Ovary (tissue), 3 donors: ENCODE results near the gene MDFI.
"Not testable (repeated sequence)": the region's sequence is repeated elsewhere in the genome, so short reads cannot be mapped to it uniquely, and the experiment has no call there.

ENCODE experiments used
- POLR2A ChIP-seq: fragments of 450-650 bp; IDR thresholded peaks from one replicate; pipeline ENCODE4 v1.6.1; 2017; ENCODE audit warnings: antibody characterized with exemption, mild to moderate bottlenecking, moderate library complexity
- TF ChIP-seq, protein P1 (sequence below), 3 donors: fragments of 450-650 bp in 2 of 3; fragments of 200-600 bp in 1 of 3; IDR thresholded peaks; one replicate each; pipeline versions ENCODE4 v1.5.1 to v1.8.0; 2016 to 2022; ENCODE audit warnings: antibody characterized with exemption in 3 of 3, mild to moderate bottlenecking in 1 of 3
- donor health status: DM: no; HTN: no; CAD: no.

GRCh38 chr6:41619193-41619592 lies 19.1 kb upstream of the MDFI start:
- TF ChIP-seq, protein P1, sequence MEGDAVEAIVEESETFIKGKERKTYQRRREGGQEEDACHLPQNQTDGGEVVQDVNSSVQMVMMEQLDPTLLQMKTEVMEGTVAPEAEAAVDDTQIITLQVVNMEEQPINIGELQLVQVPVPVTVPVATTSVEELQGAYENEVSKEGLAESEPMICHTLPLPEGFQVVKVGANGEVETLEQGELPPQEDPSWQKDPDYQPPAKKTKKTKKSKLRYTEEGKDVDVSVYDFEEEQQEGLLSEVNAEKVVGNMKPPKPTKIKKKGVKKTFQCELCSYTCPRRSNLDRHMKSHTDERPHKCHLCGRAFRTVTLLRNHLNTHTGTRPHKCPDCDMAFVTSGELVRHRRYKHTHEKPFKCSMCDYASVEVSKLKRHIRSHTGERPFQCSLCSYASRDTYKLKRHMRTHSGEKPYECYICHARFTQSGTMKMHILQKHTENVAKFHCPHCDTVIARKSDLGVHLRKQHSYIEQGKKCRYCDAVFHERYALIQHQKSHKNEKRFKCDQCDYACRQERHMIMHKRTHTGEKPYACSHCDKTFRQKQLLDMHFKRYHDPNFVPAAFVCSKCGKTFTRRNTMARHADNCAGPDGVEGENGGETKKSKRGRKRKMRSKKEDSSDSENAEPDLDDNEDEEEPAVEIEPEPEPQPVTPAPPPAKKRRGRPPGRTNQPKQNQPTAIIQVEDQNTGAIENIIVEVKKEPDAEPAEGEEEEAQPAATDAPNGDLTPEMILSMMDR (IDR thresholded peaks at IDR 0.05) = not testable (repeated sequence)
- TF ChIP-seq POLR2A = not testable (repeated sequence)
